Mesothelial cell of epicardium (in vitro differentiated cells): ENCODE data around the gene TAF12. TPM values are rescaled to one million over a fixed set of nuclear protein-coding genes. Genes with fewer than 3 reads are reported as not detected.

Experiments used
- DNase-seq, 2 experiments: peaks; one replicate each; pipeline ENCODE4 v3.0.0; 2021; ENCODE audit warnings: low spot score in 2 of 2; ENCODE audit not compliant: unreplicated experiment in 2 of 2
- H3K27ac Mint-ChIP-seq: 2 replicates; pipeline ENCODE4 v1.8.0; 2021; ENCODE audit warnings: mixed read lengths
- H3K27me3 Mint-ChIP-seq: 2 replicates; pipeline ENCODE4 v1.8.0; 2021; ENCODE audit warnings: low read depth, mixed read lengths
- H3K36me3 Mint-ChIP-seq: 2 replicates; pipeline ENCODE4 v1.8.0; 2021; ENCODE audit warnings: mixed read lengths
- H3K4me1 Mint-ChIP-seq: 2 replicates; pipeline ENCODE4 v1.8.0; 2021; ENCODE audit warnings: mixed read lengths
- H3K4me3 Mint-ChIP-seq: 2 replicates; pipeline ENCODE4 v1.8.0; 2021; ENCODE audit warnings: mild to moderate bottlenecking, moderate library complexity, mixed read lengths
- H3K9me3 Mint-ChIP-seq: 2 replicates; pipeline ENCODE4 v1.8.0; 2021; ENCODE audit warnings: mixed read lengths
- CTCF ChIP-seq: fragments of 200-600 bp; sonication (generic); IDR thresholded peaks from one replicate; pipeline ENCODE4 v1.5.0; 2021; ENCODE audit warnings: antibody characterized with exemption; ENCODE audit not compliant: unreplicated experiment
- total RNA-seq: library from RNA; stranded (reverse); gene quantifications from 3 replicates; pipeline ENCODE4 v1.2.1, GENCODE V29; 2021

TAF12 gene
- total RNA-seq, 1 donor from 2014 or later = 16.7 TPM

GRCh38 chr1:28571911-28572310 is 71.0 kb downstream of the TAF12 start:
- no peaks in the 10 kb centered on the region for H3K27me3 Mint-ChIP-seq
- H3K4me1 Mint-ChIP-seq = no peaks in the 10 kb centered on the region
- H3K27ac Mint-ChIP-seq = no peak overlapping the region
- TF ChIP-seq CTCF = no peak
- no peak overlapping the region for H3K4me3 Mint-ChIP-seq
- H3K36me3 Mint-ChIP-seq = peaks cover 30% of the 10 kb centered on the region
- no peak for DNase-seq
- no peaks in the 10 kb centered on the region for H3K9me3 Mint-ChIP-seq

GRCh38 chr1:28566931-28567330 is 75.9 kb downstream of the TAF12 start:
- no peak for DNase-seq
- peaks cover 38% of the 10 kb centered on the region for H3K36me3 Mint-ChIP-seq

GRCh38 chr1:28565726-28566125 is 77.1 kb downstream of the TAF12 start:
- no peak overlapping the region for H3K4me3 Mint-ChIP-seq
- H3K36me3 Mint-ChIP-seq = peaks cover 39% of the 10 kb centered on the region
- no peaks in the 10 kb centered on the region for H3K27me3 Mint-ChIP-seq
- TF ChIP-seq CTCF = no peak
- no peak for DNase-seq
- H3K27ac Mint-ChIP-seq = no peak overlapping the region
- H3K4me1 Mint-ChIP-seq = no peaks in the 10 kb centered on the region
- H3K9me3 Mint-ChIP-seq = no peaks in the 10 kb centered on the region

More at GRCh38 chr1:28566931-28567330, 75.9 kb downstream of the TAF12 start:
- Mint-ChIP-seq H3K4me3 (no peak overlapping the region), H3K4me1 (no peaks in the 10 kb centered on the region), H3K27ac (no peak overlapping the region), H3K27me3 (no peaks in the 10 kb centered on the region), H3K9me3 (no peaks in the 10 kb centered on the region)
- TF ChIP-seq CTCF = no peak

DNA sequence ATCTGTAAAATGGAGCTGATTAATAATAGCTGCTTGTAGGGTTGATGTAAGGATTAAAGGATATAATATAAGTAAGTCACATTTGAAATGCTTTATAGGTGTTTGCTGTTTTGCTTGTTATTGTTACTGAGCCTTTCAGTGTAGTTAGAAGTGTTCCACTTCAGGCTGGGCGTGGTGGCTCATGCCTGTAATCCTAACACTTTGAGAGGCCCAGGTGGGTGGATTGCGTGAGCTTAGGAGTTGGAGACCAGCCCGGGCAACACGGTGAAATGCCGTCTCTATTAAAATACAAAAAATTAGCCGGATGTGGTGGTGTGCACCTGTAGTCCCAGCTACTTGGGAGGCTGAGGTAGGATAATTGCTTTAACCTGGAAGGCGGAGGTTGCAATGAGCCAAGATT is 77.8 kb downstream of the TAF12 start:
- H3K27ac Mint-ChIP-seq = no peak overlapping the region
- no peak overlapping the region for H3K4me3 Mint-ChIP-seq
- no peak for TF ChIP-seq CTCF
- no peaks in the 10 kb centered on the region for H3K9me3 Mint-ChIP-seq
- no peak for DNase-seq
- no peaks in the 10 kb centered on the region for H3K4me1 Mint-ChIP-seq
- no peaks in the 10 kb centered on the region for H3K27me3 Mint-ChIP-seq
- H3K36me3 Mint-ChIP-seq = peaks cover 40% of the 10 kb centered on the region

DNA sequence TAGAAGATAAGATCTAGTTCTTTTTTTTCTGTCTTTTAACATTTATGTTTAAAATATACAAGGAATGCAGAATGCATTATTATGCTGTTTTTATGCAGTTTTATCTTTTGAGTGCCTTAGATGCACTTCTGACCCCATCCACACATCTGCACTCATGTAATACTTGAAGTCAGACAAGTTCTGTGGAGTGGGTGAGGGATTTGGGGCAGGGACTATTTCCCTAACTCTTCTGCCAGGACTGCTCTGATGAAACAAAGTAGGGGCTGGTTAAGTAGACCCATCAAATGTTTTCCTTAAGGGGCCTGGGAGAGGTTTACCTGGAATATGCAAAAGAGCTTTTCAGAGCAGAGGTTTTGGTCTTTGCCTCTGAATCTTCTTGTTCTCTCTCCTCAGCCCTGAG is 78.6 kb downstream of the TAF12 start:
- H3K27ac Mint-ChIP-seq = no peak overlapping the region
- no peaks in the 10 kb centered on the region for H3K4me1 Mint-ChIP-seq
- H3K4me3 Mint-ChIP-seq = no peak overlapping the region
- peaks cover 40% of the 10 kb centered on the region for H3K36me3 Mint-ChIP-seq
- TF ChIP-seq CTCF = no peak
- no peaks in the 10 kb centered on the region for H3K9me3 Mint-ChIP-seq
- H3K27me3 Mint-ChIP-seq = no peaks in the 10 kb centered on the region
- no peak for DNase-seq

- Mint-ChIP-seq H3K27ac (no peak overlapping the region), H3K27me3 (no peaks in the 10 kb centered on the region), H3K9me3 (no peaks in the 10 kb centered on the region), H3K4me1 (no peaks in the 10 kb centered on the region), H3K4me3 (no peak overlapping the region), H3K36me3 (peaks cover 27% of the 10 kb centered on the region)
- no peak for TF ChIP-seq CTCF
- no peak for DNase-seq
Measured at GRCh38 chr1:28560886-28561285, 82.0 kb downstream of the TAF12 start.
